Measurements from ENCODE around the gene ZNF224. TPM values are rescaled to one million over a fixed set of nuclear protein-coding genes. Genes with fewer than 3 reads are reported as not detected.
"Not testable (repeated sequence)": the region's sequence is repeated elsewhere in the genome, so short reads cannot be mapped to it uniquely, and the experiment has no call there.

Gene ZNF224
- total RNA-seq, 1 donor from 2014 or later: 20.1 TPM

- H3K4me3 Mint-ChIP-seq (ENCODE audit: unreplicated experiment): peak overlapping the region; percentile 95
- H3K4me1 Mint-ChIP-seq (ENCODE audit: low read depth, unreplicated experiment): no peaks in the 10 kb centered on the region
- DNase-seq: peak; percentile 58
- H3K36me3 Mint-ChIP-seq (ENCODE audit: unreplicated experiment): peaks cover 19% of the 10 kb centered on the region
- peaks cover 18% of the 10 kb centered on the region for H3K9me3 Mint-ChIP-seq (ENCODE audit: unreplicated experiment)
- H3K27me3 Mint-ChIP-seq (ENCODE audit: unreplicated experiment): peaks cover 15% of the 10 kb centered on the region
- TF ChIP-seq CTCF (IDR thresholded peaks at IDR 0.05; ENCODE audit: partially characterized antibody, unreplicated experiment): no peak
- peak overlapping the region; percentile 97 for H3K27ac Mint-ChIP-seq (ENCODE audit: unreplicated experiment)
Observed at GRCh38 chr19:44111910-44112463, 17.8 kb downstream of the ZNF224 start.

- peak overlapping the region; percentile 97 for H3K27ac Mint-ChIP-seq (ENCODE audit: unreplicated experiment)
- peaks cover 12% of the 10 kb centered on the region for H3K36me3 Mint-ChIP-seq (ENCODE audit: unreplicated experiment)
- peak overlapping the region; percentile 95 for H3K4me3 Mint-ChIP-seq (ENCODE audit: unreplicated experiment)
- peaks cover 15% of the 10 kb centered on the region for H3K27me3 Mint-ChIP-seq (ENCODE audit: unreplicated experiment)
- no peaks in the 10 kb centered on the region for H3K4me1 Mint-ChIP-seq (ENCODE audit: low read depth, unreplicated experiment)
- H3K9me3 Mint-ChIP-seq (ENCODE audit: unreplicated experiment): peaks cover 11% of the 10 kb centered on the region
- no peak for TF ChIP-seq CTCF (IDR thresholded peaks at IDR 0.05; ENCODE audit: partially characterized antibody, unreplicated experiment)
- no peak for DNase-seq
Observed at GRCh38 chr19:44112802-44113137, 18.6 kb downstream of the ZNF224 start.

GRCh38 chr19:44113138-44113783 lies 19.1 kb downstream of the ZNF224 start, which contains the start of gene ZNF225:
Gene ZNF225 (plus strand): TSS chr19:44113399. CDS start chr19:44115828, 2,429 bp downstream.
- Mint-ChIP-seq H3K27me3 (ENCODE audit: unreplicated experiment) (peaks cover 15% of the 10 kb centered on the region), H3K4me3 (ENCODE audit: unreplicated experiment) (peak within 1 kb of the TSS; percentile 95), H3K27ac (ENCODE audit: unreplicated experiment) (peak within 1 kb of the TSS; percentile 97), H3K9me3 (ENCODE audit: unreplicated experiment) (peaks cover 10% of the 10 kb centered on the region), H3K4me1 (ENCODE audit: low read depth, unreplicated experiment) (no peaks in the 10 kb centered on the region), H3K36me3 (ENCODE audit: unreplicated experiment) (peaks cover 7% of the 10 kb centered on the region)
- DNase-seq: peak; percentile 90
- no peak for TF ChIP-seq CTCF (IDR thresholded peaks at IDR 0.05; ENCODE audit: partially characterized antibody, unreplicated experiment)

GRCh38 chr19:44113784-44114390 lies 19.7 kb downstream of the ZNF224 start:
- H3K36me3 Mint-ChIP-seq (ENCODE audit: unreplicated experiment): peaks cover 4% of the 10 kb centered on the region
- H3K27me3 Mint-ChIP-seq (ENCODE audit: unreplicated experiment): peaks cover 15% of the 10 kb centered on the region
- no peaks in the 10 kb centered on the region for H3K4me1 Mint-ChIP-seq (ENCODE audit: low read depth, unreplicated experiment)
- H3K9me3 Mint-ChIP-seq (ENCODE audit: unreplicated experiment): peaks cover 10% of the 10 kb centered on the region
- DNase-seq: no peak
- H3K4me3 Mint-ChIP-seq (ENCODE audit: unreplicated experiment): peak overlapping the region; percentile 95
- no peak overlapping the region for H3K27ac Mint-ChIP-seq (ENCODE audit: unreplicated experiment)
- TF ChIP-seq CTCF (IDR thresholded peaks at IDR 0.05; ENCODE audit: partially characterized antibody, unreplicated experiment): no peak

GRCh38 chr19:44121162-44121561 lies 27.0 kb downstream of the ZNF224 start:
- not testable (repeated sequence) for H3K27ac Mint-ChIP-seq (ENCODE audit: unreplicated experiment); H3K4me1 Mint-ChIP-seq (ENCODE audit: low read depth, unreplicated experiment); H3K9me3 Mint-ChIP-seq (ENCODE audit: unreplicated experiment); DNase-seq; H3K4me3 Mint-ChIP-seq (ENCODE audit: unreplicated experiment); H3K27me3 Mint-ChIP-seq (ENCODE audit: unreplicated experiment)
- H3K36me3 Mint-ChIP-seq (ENCODE audit: unreplicated experiment): peaks cover 38% of the 10 kb centered on the region
